HG03097 (cell line): ENCODE data around the gene ALLC.

Experiments
- ATAC-seq: cut with Tn5 transposase; IDR thresholded peaks from one replicate; pipeline ENCODE4 v1.9.1; 2021; ENCODE audit not compliant: unreplicated experiment, low FRiP score

Gene ALLC

GRCh38 chr2:3639015-3639630 lies 18.9 kb upstream of the ALLC start:
- ATAC-seq = no peak

GRCh38 chr2:3639653-3640052 lies 18.3 kb upstream of the ALLC start:
- no peak for ATAC-seq

- no peak for ATAC-seq
Measured at GRCh38 chr2:3641181-3641580, 16.8 kb upstream of the ALLC start.

- no peak for ATAC-seq
Measured at GRCh38 chr2:3641841-3642421, 16.1 kb upstream of the ALLC start.

- no peak for ATAC-seq
Measured at GRCh38 chr2:3642521-3643215, 15.3 kb upstream of the ALLC start.

- no peak for ATAC-seq
Measured at GRCh38 chr2:3643371-3644245, 14.4 kb upstream of the ALLC start.

- no peak for ATAC-seq
Measured at GRCh38 chr2:3644246-3644525, 13.8 kb upstream of the ALLC start.

GRCh38 chr2:3644891-3645605 lies 13.0 kb upstream of the ALLC start:
- ATAC-seq = no peak

GRCh38 chr2:3645745-3646389 lies 12.1 kb upstream of the ALLC start:
- no peak for ATAC-seq

- no peak for ATAC-seq
Measured at GRCh38 chr2:3646446-3646845, 11.6 kb upstream of the ALLC start.

GRCh38 chr2:3647246-3647645 lies 10.8 kb upstream of the ALLC start:
- ATAC-seq = no peak

GRCh38 chr2:3647831-3648651 lies 10.0 kb upstream of the ALLC start:
- ATAC-seq = no peak

- ATAC-seq = no peak
Measured at GRCh38 chr2:3648652-3649177, 9.3 kb upstream of the ALLC start.

- no peak for ATAC-seq
Measured at GRCh38 chr2:3649581-3649980, 8.4 kb upstream of the ALLC start.

GRCh38 chr2:3650140-3650920 lies 7.7 kb upstream of the ALLC start:
- no peak for ATAC-seq

GRCh38 chr2:3651691-3652648 lies 6.0 kb upstream of the ALLC start:
- ATAC-seq = peak; percentile 79

- no peak for ATAC-seq
Measured at GRCh38 chr2:3652896-3653625, 4.9 kb upstream of the ALLC start.
